Panc1 (cell line): Measurements from ENCODE around the gene YWHAQ. TPM values are rescaled to one million over a fixed set of nuclear protein-coding genes. Genes with fewer than 3 reads are reported as not detected.

Experiments
- ATAC-seq: fragments of 200-7000 bp; cut with Tn5 transposase; 2 replicates; pipeline ENCODE4 v1.9.1; 2020; ENCODE audit warnings: mild to moderate bottlenecking, moderate library complexity
- BruUV-seq: library from RNA; stranded (reverse); fragments of 400-500 nt; replicated peaks from 2 replicates; lab custom pipeline; 2021; lab: Mats Ljungman, UMichigan
- CTCF ChIA-PET: fragments of 300-600 bp; sonication (Branson Sonifier 250); formaldehyde crosslinking; loops from one replicate; lab custom pipeline; 2022; ENCODE audit warnings: antibody characterized with exemption; lab: Charles Lee
- POLR2A ChIA-PET: fragments of 300-600 bp; sonication (Branson Sonifier 250); formaldehyde crosslinking; loops from one replicate; lab custom pipeline; 2022; ENCODE audit warnings: antibody characterized with exemption; lab: Charles Lee
- DNase-seq: peaks from one replicate; pipeline ENCODE4 v3.0.0-alpha.2; 2010; ENCODE audit warnings: low read depth, low spot score
- H3K27ac ChIP-seq: 2 replicates; pipeline ENCODE4 v1.5.1; 2011; ENCODE audit warnings: mild to moderate bottlenecking, low read length, inconsistent platforms
- H3K27me3 ChIP-seq: fragments of 200-500 bp; sonication (Bioruptor generic); 2 replicates; pipeline ENCODE4 v1.6.0; 2014; ENCODE audit warnings: low read length, inconsistent platforms; ENCODE audit not compliant: control insufficient read depth, insufficient read depth
- H3K36me3 ChIP-seq: fragments of 200-500 bp; sonication (Bioruptor generic); 2 replicates; pipeline ENCODE4 v1.5.1; 2014; ENCODE audit warnings: inconsistent platforms, mild to moderate bottlenecking, low read length, moderate library complexity; ENCODE audit not compliant: control insufficient read depth, insufficient read depth
- H3K4me1 ChIP-seq: 2 replicates; pipeline ENCODE4 v1.5.1; 2011; ENCODE audit warnings: inconsistent platforms, mild to moderate bottlenecking, low read length, moderate library complexity; ENCODE audit not compliant: control insufficient read depth, insufficient read depth
- H3K4me3 ChIP-seq, 2 experiments: 2 replicates each; pipeline ENCODE4 v1.5.1; 2011 to 2012; ENCODE audit warnings: low read depth in 2 of 2, low read length in 2 of 2, mild to moderate bottlenecking in 2 of 2, inconsistent platforms in 1 of 2, moderate library complexity in 1 of 2
- H3K9me3 ChIP-seq: fragments of 200-500 bp; sonication (Bioruptor generic); 2 replicates; pipeline ENCODE4 v1.5.1; 2014; ENCODE audit warnings: low read depth, mild to moderate bottlenecking, inconsistent platforms, low read length, moderate library complexity; ENCODE audit not compliant: control insufficient read depth, insufficient read depth
- POLR2AphosphoS5 ChIP-seq: IDR thresholded peaks from 2 replicates; pipeline ENCODE4 v1.6.1; 2012; ENCODE audit warnings: mild to moderate bottlenecking, low read depth, low read length, moderate library complexity
- SIN3A ChIP-seq: IDR thresholded peaks from 2 replicates; pipeline ENCODE4 v1.6.1; 2012; ENCODE audit warnings: low read depth, mild to moderate bottlenecking, low read length, moderate library complexity, borderline replicate concordance; ENCODE audit not compliant: insufficient read depth
- TCF7L2 ChIP-seq: IDR thresholded peaks from 2 replicates; pipeline ENCODE4 v1.6.1; 2011; ENCODE audit warnings: mild to moderate bottlenecking, low read depth, low read length, inconsistent platforms
- in situ Hi-C: cut with HindIII; loops from 2 replicates; pipeline ENCODE4 v1.10.0; 2016; ENCODE audit warnings: low sequenced_read_pairs, low pct_unique_long_range_greater_than_20kb
- intact Hi-C: fragments of 100-400 bp; cut with micrococcal nuclease; formaldehyde crosslinking; loops from one replicate; pipeline ENCODE4 v1.10.0; 2022; ENCODE audit not compliant: unreplicated experiment
- total RNA-seq: library from RNA; stranded (reverse); gene quantifications from one replicate; pipeline ENCODE4 v1.2.1, GENCODE V29; 2021; ENCODE audit not compliant: unreplicated experiment
- TF ChIP-seq, protein P1 (sequence below): fragments of 450-650 bp; IDR thresholded peaks from 2 replicates; pipeline ENCODE4 v1.5.1; 2017; ENCODE audit warnings: mild to moderate bottlenecking
- TF ChIP-seq, protein P2 (sequence below), 2 experiments: IDR thresholded peaks; 2 replicates each; pipeline ENCODE4 v1.6.1; 2011 to 2012; ENCODE audit warnings: low read depth in 2 of 2, control low read depth in 1 of 2, low read length in 1 of 2, mild to moderate bottlenecking in 1 of 2, moderate library complexity in 1 of 2; ENCODE audit not compliant: insufficient read depth in 1 of 2

The YWHAQ gene
- total RNA-seq, 1 experiment from 2014 or later: 683 TPM

DNA sequence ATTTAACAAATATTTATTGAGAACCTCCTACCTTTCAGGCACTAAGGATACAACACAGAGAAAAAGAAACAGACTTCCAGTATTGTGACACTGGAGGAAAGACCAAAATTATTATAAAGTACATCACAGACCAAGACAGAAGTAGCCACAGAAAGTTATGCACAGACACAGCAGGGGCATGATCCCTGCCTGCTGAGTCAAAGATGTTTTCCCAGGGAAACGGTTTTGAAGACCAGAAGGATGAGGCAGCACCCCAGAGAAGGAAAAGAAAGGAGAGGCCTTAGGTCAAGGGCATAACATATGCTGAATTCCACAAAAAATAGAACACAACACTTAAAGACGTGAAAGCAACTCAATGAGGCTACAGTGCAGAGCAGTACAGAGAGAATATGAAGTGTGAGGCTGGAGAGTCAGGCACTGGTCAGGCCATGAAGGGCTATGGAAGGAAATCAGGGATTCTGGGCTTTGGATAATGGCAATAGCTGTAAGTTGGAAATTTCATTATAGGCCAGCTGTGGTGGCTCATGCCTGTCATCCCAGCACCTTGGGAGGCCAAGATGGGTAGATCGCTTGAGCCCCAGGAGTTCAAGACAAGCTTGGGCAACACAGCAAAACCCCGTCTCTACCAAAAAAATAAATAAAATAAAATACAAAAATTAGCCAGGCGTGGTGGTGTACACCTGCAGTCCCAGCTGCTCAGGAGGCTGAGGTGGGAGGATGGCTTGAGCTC, 83.4 kb downstream of the YWHAQ start:
- DNase-seq: no peak
- ChIA-PET POLR2A (interaction anchor here (0.6 kb wide), 1 partner anchor 1197 kb away, joined by 4 read pairs; no protein-coding TSS in a partner anchor), CTCF (no interaction called here)
- in situ Hi-C loops (no loop called here), intact Hi-C loops (no loop called here)
- H3K4me3 ChIP-seq: no peak overlapping the region
- H3K9me3 ChIP-seq: no peaks in the 10 kb centered on the region
- H3K36me3 ChIP-seq: no peaks in the 10 kb centered on the region
- no peaks in the 10 kb centered on the region for H3K27me3 ChIP-seq
- H3K27ac ChIP-seq: peak overlapping the region; percentile 5; the same call in 1 of the 2 replicates
- BruUV-seq: no TSS peak
- TF ChIP-seq POLR2AphosphoS5 (no peak), TCF7L2 (no peak)
- TF ChIP-seq, protein P1, sequence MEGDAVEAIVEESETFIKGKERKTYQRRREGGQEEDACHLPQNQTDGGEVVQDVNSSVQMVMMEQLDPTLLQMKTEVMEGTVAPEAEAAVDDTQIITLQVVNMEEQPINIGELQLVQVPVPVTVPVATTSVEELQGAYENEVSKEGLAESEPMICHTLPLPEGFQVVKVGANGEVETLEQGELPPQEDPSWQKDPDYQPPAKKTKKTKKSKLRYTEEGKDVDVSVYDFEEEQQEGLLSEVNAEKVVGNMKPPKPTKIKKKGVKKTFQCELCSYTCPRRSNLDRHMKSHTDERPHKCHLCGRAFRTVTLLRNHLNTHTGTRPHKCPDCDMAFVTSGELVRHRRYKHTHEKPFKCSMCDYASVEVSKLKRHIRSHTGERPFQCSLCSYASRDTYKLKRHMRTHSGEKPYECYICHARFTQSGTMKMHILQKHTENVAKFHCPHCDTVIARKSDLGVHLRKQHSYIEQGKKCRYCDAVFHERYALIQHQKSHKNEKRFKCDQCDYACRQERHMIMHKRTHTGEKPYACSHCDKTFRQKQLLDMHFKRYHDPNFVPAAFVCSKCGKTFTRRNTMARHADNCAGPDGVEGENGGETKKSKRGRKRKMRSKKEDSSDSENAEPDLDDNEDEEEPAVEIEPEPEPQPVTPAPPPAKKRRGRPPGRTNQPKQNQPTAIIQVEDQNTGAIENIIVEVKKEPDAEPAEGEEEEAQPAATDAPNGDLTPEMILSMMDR: no peak
- ATAC-seq: no peak
- H3K4me1 ChIP-seq: peaks cover 15% of the 10 kb centered on the region

DNA sequence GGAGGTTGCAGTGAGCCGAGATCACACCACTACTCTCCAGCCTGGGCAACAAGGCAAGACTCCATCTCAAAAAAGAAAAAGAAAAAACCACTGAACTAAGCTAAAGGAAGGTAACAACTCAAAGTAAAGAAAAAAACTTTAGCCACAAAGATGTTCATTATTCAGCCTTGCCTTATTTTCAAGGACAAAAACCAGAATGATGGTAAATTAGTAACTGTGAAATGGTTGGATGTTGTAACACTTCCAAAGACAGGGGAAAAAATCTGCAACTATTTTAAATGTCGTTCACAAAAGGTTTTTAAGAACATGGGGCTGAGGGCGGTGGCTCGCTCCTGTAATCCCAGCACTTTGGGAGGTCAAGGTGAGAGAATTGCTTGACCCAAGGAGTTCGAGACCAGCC, 85.3 kb downstream of the YWHAQ start:
- no TSS peak for BruUV-seq
- Histone ChIP-seq H3K9me3 (no peaks in the 10 kb centered on the region), H3K4me3 (no peak overlapping the region), H3K27ac (no peak overlapping the region), H3K4me1 (peaks cover 6% of the 10 kb centered on the region; the same call in 1 of the 2 replicates), H3K36me3 (no peaks in the 10 kb centered on the region), H3K27me3 (no peaks in the 10 kb centered on the region)
- in situ Hi-C loops (no loop called here), intact Hi-C loops (no loop called here)
- ChIA-PET POLR2A (no interaction called here), CTCF (no interaction called here)
- DNase-seq: no peak
- no peak for ATAC-seq
- TF ChIP-seq, protein P1: no peak
- TF ChIP-seq, protein P2, sequence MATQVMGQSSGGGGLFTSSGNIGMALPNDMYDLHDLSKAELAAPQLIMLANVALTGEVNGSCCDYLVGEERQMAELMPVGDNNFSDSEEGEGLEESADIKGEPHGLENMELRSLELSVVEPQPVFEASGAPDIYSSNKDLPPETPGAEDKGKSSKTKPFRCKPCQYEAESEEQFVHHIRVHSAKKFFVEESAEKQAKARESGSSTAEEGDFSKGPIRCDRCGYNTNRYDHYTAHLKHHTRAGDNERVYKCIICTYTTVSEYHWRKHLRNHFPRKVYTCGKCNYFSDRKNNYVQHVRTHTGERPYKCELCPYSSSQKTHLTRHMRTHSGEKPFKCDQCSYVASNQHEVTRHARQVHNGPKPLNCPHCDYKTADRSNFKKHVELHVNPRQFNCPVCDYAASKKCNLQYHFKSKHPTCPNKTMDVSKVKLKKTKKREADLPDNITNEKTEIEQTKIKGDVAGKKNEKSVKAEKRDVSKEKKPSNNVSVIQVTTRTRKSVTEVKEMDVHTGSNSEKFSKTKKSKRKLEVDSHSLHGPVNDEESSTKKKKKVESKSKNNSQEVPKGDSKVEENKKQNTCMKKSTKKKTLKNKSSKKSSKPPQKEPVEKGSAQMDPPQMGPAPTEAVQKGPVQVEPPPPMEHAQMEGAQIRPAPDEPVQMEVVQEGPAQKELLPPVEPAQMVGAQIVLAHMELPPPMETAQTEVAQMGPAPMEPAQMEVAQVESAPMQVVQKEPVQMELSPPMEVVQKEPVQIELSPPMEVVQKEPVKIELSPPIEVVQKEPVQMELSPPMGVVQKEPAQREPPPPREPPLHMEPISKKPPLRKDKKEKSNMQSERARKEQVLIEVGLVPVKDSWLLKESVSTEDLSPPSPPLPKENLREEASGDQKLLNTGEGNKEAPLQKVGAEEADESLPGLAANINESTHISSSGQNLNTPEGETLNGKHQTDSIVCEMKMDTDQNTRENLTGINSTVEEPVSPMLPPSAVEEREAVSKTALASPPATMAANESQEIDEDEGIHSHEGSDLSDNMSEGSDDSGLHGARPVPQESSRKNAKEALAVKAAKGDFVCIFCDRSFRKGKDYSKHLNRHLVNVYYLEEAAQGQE (IDR thresholded peaks at IDR 0.05; ENCODE audit: insufficient read depth in 1 of 2, low read depth in 2 of 2, low read length in 1 of 2): no peak
- TF ChIP-seq POLR2AphosphoS5 (no peak), SIN3A (no peak), TCF7L2 (no peak)
